ENCODE data around the gene PADI4. TPM values are rescaled to one million over a fixed set of nuclear protein-coding genes. Genes with fewer than 3 reads are reported as not detected.

Gene PADI4
- total RNA-seq, 3 donors from 2014 or later = 0.08 to 0.71 (median 0.66) TPM

DNA sequence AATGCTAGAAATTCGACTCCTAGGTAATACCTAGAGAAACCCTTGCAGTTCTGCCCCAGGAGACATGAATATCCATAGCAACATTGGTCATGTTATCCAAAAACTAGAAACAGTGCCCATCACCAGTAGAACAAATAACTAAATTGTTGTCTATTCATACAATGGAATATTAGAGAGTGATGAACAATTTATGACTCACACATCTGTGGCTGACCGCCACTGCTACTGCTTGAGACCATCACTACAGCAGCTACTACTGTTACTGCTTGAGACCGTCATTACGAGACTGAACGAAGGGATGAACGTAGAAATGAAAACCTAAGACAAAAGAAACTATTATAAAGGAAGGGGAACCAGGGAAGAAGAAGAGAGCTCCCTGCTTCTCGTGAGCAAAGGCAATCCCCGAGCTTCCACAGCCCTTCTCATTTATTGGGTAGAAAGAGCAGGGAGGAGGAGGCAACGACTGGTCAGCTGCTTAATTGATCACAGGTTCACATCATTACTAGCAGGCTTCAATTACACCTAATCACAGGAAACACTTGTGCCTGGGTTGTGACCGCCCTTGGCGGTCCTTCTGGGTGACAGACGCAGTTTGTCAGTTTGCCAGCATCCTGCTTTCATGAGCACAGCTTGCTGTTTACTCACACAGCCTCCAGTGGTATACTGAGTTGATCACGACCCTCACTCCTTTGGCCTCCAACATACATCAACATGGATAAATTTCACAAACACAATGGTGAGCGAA lies 14.1 kb upstream of the PADI4 start:
- Mint-ChIP-seq H3K27me3 (ENCODE audit: low read depth) (peaks cover 15% of the 10 kb centered on the region), H3K36me3 (ENCODE audit: insufficient read depth) (peaks cover 2% of the 10 kb centered on the region), H3K4me1 (ENCODE audit: low read depth) (no peaks in the 10 kb centered on the region), H3K9me3 (peaks cover 1% of the 10 kb centered on the region), H3K4me3 (no peak overlapping the region)
- no peak for ATAC-seq
- no peak for DNase-seq

DNA sequence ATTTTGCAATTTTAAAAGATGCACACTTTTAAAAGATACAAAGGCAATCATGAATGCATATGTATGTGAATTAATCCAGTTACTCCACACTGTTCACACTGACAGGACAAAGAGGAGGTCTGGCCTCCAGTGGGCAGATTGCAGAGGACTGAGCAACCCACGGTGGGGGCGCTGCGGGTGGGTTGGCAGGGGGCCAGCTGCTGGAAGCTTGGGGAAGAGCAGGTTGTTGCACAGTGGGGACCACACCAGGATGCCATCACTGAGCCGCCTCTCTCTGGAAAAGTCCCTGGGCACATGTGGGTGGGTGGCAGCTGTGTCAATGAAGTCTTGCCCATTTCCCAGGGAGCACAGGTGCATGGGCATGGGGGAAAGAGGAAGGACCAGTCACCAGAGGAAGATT lies 12.7 kb upstream of the PADI4 start:
- DNase-seq (no peak), ATAC-seq (no peak)
- Mint-ChIP-seq H3K27me3 (ENCODE audit: low read depth) (peaks cover 16% of the 10 kb centered on the region), H3K4me1 (ENCODE audit: low read depth) (no peaks in the 10 kb centered on the region), H3K9me3 (peaks cover 4% of the 10 kb centered on the region), H3K36me3 (ENCODE audit: insufficient read depth) (peaks cover 2% of the 10 kb centered on the region), H3K4me3 (no peak overlapping the region)

DNA sequence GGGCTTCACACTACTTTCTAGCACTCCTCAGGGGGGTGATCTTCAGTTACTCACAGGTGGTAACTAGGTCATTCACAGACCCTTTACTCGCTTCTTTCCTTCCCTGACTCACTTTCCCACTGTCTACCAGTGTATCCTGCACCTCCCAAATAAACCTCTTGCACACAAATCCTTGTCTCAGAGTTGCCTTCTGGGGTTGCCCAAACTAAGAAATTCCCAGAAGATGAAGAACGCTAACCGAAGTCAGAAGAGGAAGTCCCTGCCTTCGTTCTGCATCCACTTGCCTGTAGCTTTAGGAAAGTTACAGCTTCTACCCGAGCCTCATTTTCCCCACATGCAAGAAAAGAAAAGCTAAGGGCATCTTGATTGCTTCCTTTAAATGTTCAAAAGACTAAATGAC lies 11.9 kb upstream of the PADI4 start:
- ATAC-seq = no peak
- Mint-ChIP-seq H3K27me3 (ENCODE audit: low read depth) (peaks cover 16% of the 10 kb centered on the region), H3K36me3 (ENCODE audit: insufficient read depth) (peaks cover 2% of the 10 kb centered on the region), H3K4me3 (no peak overlapping the region), H3K9me3 (peaks cover 4% of the 10 kb centered on the region), H3K4me1 (ENCODE audit: low read depth) (no peaks in the 10 kb centered on the region)
- no peak for DNase-seq

DNA sequence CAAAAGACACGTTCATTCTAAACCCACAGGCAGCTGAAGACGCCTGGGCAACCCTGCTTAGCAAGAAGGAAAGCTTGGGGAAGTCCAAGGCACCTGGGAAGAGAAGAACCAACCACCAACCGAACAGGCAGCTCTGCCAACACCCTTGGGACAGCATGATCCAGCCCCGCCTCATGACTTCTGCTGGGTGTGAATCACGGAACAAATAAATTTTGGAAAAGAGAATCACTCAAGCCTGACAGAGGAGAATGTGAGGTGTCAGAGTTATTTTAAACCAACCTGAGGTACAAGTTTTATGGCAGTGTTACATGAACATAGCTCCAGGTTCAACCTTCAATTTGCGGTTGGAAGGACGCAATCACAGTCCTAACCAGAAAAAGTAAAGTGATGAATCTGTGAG lies 10.0 kb upstream of the PADI4 start:
- no peaks in the 10 kb centered on the region for H3K4me1 Mint-ChIP-seq (ENCODE audit: low read depth)
- H3K27me3 Mint-ChIP-seq (ENCODE audit: low read depth) = peaks cover 19% of the 10 kb centered on the region
- H3K36me3 Mint-ChIP-seq (ENCODE audit: insufficient read depth) = peaks cover 2% of the 10 kb centered on the region
- peaks cover 15% of the 10 kb centered on the region for H3K9me3 Mint-ChIP-seq
- ATAC-seq = no peak
- DNase-seq = no peak
- H3K4me3 Mint-ChIP-seq = no peak overlapping the region

DNA sequence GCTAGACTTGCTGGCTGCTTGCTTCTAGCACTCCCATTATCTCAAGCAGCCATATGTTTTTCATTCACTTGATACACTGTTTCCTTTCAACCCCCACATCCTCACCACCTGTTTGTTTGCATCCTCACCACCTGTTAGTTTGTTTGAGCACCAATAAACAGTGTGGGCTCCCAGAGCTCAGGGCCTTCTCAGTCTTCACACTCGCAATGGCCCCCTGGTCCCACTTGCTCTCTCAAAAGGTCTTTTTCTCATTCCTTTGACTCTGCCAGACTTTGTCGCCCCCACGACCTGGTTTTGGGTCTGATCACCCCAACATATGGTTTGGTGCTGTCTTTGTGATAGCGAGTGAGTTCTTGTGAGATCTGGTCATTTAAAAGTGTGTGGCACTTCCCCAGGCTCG lies 6.2 kb upstream of the PADI4 start:
- Mint-ChIP-seq H3K36me3 (ENCODE audit: insufficient read depth) (peaks cover 2% of the 10 kb centered on the region), H3K9me3 (peaks cover 15% of the 10 kb centered on the region)

DNA sequence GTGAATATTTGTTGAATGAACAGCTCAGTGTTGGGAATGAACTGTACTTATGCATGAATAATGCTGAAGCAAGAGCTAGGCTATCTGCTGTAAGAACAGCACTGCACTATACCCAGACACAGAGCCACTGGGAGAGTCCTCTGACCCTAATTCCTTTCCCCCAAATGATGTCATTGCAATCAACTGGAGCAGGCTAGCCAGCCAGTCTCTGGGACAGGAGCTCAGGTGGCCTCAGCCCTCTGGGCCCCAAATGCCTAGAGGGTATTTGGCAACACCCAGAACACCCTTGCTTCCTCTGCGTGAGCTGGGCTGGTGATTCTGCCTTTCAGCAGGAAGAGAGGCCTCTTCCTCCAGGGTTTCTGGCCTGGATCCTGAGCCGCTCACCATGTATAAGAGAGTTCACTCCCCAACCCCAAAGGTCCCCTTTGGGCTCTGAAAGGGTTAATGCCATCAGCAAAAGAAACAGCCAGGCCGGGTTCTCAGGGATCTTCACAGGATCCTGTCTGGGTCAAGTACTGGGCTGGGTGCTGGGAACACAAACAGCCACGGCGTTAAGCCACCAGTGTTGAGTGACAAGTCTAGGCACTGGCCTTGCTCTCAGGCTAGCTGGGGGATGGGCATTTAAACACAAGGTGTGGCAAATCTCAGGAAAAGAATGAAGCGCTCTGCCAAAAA lies 3.7 kb upstream of the PADI4 start:
- ATAC-seq (no peak), DNase-seq (no peak)
- peaks cover 17% of the 10 kb centered on the region for H3K27me3 Mint-ChIP-seq (ENCODE audit: low read depth)
- H3K9me3 Mint-ChIP-seq = peaks cover 12% of the 10 kb centered on the region
- no peaks in the 10 kb centered on the region for H3K4me1 Mint-ChIP-seq (ENCODE audit: low read depth)
- H3K36me3 Mint-ChIP-seq (ENCODE audit: insufficient read depth) = no peaks in the 10 kb centered on the region
- H3K4me3 Mint-ChIP-seq = no peak overlapping the region

More for the DNA sequence above, 6.2 kb upstream of the PADI4 start:
- Mint-ChIP-seq H3K27me3 (ENCODE audit: low read depth) (peaks cover 9% of the 10 kb centered on the region), H3K4me3 (no peak overlapping the region), H3K4me1 (ENCODE audit: low read depth) (no peaks in the 10 kb centered on the region)
- ATAC-seq (no peak), DNase-seq (no peak)

DNA sequence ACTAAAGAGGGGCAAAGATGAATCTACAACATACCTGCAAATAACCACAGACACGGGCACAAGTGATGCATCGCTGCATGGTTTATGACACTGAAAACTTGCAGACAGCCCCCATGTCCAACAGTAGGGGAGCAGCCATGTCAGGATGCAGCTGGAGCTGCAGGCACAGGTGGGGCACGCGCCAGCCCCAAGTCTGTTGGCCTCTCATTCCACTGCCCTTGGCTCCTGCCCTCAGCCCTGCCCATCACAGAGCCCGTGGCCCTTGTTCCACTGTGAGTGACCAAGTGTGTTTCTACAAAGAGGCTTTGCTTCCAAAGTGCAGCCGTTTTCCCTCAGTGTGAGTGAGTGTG lies 3.2 kb upstream of the PADI4 start:
- Mint-ChIP-seq H3K4me1 (ENCODE audit: low read depth) (no peaks in the 10 kb centered on the region), H3K9me3 (peaks cover 12% of the 10 kb centered on the region), H3K4me3 (no peak overlapping the region), H3K36me3 (ENCODE audit: insufficient read depth) (no peaks in the 10 kb centered on the region), H3K27me3 (ENCODE audit: low read depth) (peaks cover 22% of the 10 kb centered on the region)
- DNase-seq (no peak), ATAC-seq (no peak)

DNA sequence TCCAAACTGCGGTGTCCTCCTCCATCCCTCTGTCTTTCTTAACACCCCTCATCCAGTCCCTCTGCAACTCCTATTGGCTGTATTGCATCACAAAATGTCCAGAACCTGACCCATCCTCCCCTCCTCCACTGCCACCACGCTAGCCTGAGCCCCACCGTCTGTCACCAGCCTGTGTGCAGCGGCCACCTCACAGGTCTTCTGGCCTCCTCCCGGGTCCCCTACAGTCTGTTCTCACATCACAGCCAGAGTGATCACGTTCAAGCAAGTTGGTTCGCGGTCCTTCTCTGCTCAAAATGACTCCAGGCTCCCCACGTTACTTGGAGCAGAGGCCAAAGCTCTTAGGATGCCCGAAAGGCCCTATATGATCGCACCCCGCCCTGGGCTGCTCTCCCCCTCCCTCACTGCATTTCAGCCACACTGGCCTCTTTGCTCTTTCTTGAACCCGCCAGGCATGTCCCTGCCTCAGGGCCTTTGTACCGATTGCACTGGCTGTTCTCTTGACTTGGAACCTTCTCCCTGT lies 2.4 kb upstream of the PADI4 start:
- DNase-seq (no peak), ATAC-seq (no peak)
- H3K36me3 Mint-ChIP-seq (ENCODE audit: insufficient read depth) = no peaks in the 10 kb centered on the region
- no peaks in the 10 kb centered on the region for H3K4me1 Mint-ChIP-seq (ENCODE audit: low read depth)
- peaks cover 12% of the 10 kb centered on the region for H3K9me3 Mint-ChIP-seq
- peaks cover 28% of the 10 kb centered on the region for H3K27me3 Mint-ChIP-seq (ENCODE audit: low read depth)
- H3K4me3 Mint-ChIP-seq = no peak overlapping the region

DNA sequence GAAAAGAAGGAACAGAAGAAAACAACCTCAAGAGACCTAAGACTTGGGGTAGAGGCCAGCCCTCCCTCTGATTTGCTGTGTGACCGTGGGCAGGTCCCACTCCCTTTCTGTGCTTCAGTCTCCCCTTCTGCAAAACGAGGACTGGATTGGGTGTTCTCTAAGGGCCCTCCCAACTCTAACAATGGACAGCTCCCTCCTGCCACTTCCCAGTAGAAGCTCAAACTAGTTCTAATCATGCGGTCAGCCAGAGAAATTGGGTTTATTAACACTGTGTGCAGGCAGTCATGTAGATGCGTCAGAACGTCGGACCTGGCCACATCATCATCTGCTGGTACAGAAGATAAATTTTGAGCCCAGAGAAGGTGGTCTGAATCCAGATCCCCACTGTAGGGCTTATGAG lies 1.6 kb upstream of the PADI4 start:
- ATAC-seq (no peak), DNase-seq (no peak)
- H3K9me3 Mint-ChIP-seq = peaks cover 12% of the 10 kb centered on the region
- H3K4me3 Mint-ChIP-seq = no peak overlapping the region
- H3K27me3 Mint-ChIP-seq (ENCODE audit: low read depth) = peaks cover 28% of the 10 kb centered on the region
- no peaks in the 10 kb centered on the region for H3K36me3 Mint-ChIP-seq (ENCODE audit: insufficient read depth)
- H3K4me1 Mint-ChIP-seq (ENCODE audit: low read depth) = no peaks in the 10 kb centered on the region

DNA sequence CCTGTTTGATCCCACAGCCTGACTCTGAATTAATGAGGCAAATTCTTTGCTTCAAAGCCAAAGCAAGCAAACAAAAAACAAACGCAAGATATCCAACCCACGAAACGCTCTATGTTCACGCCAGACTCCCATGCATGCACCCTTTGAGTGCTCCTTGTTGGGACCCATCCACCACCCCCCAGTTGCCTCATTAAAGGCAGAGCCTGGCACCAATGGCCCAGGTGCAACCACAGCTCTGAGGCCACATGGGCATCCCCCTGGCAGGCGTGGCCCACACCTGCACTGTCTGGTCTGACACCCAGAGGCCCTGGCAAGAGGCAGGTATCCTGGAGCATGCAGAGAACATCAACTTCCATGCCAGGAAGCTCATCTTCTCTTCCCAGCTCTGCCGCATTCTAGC lies 1.1 kb upstream of the PADI4 start:
- no peaks in the 10 kb centered on the region for H3K4me1 Mint-ChIP-seq (ENCODE audit: low read depth)
- ATAC-seq (no peak), DNase-seq (no peak)
- H3K4me3 Mint-ChIP-seq = no peak overlapping the region
- H3K9me3 Mint-ChIP-seq = peaks cover 8% of the 10 kb centered on the region
- peaks cover 28% of the 10 kb centered on the region for H3K27me3 Mint-ChIP-seq (ENCODE audit: low read depth)
- H3K36me3 Mint-ChIP-seq (ENCODE audit: insufficient read depth) = no peaks in the 10 kb centered on the region

DNA sequence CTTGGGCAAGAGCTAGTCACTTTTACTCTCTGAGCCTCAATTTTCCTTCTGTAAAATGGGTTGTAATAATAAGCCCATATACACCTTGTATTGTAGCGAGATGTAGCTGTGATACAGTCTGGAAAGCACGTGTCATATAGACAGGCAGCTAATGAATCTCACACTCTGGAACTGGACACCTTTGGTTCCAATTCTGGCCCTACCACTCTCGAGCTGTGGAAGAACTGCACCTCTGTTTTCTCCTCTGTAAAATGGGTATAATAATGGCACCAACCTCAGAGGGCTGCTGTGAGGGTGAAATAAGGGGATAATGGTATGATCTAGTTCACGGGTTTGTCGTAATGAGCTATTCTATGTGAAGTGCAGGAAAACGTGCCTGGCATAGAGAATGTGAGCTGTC lies 668 bp upstream of the PADI4 start:
- peaks cover 4% of the 10 kb centered on the region for H3K9me3 Mint-ChIP-seq
- no peaks in the 10 kb centered on the region for H3K36me3 Mint-ChIP-seq (ENCODE audit: insufficient read depth)
- peaks cover 3% of the 10 kb centered on the region for H3K4me1 Mint-ChIP-seq (ENCODE audit: low read depth)

DNA sequence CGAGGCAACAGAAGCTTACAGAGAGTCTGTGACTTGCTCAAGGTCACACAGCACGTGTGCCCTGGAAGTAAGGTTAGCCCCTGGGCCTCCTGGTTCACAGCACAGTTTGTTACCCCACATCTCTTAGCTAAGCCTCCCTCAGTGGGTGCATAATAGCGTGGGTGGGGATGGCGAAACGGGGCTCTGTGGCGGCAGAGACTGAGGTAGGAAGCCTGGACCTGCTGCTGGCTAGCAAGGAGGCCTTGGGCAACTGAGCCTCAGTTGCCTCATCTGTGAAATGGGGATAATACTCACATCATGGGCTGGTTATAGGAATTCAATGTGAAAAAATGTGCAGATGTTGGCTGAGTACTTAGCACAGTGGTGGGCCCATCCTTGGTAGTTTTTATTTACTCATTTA lies 596 bp downstream of the PADI4 start:
- Mint-ChIP-seq H3K4me3 (no peak overlapping the region), H3K9me3 (no peaks in the 10 kb centered on the region), H3K4me1 (ENCODE audit: low read depth) (peaks cover 6% of the 10 kb centered on the region), H3K27me3 (ENCODE audit: low read depth) (peaks cover 30% of the 10 kb centered on the region), H3K36me3 (ENCODE audit: insufficient read depth) (no peaks in the 10 kb centered on the region)
- no peak for ATAC-seq
- no peak for DNase-seq

More for the DNA sequence above, 668 bp upstream of the PADI4 start:
- Mint-ChIP-seq H3K27me3 (ENCODE audit: low read depth) (peaks cover 29% of the 10 kb centered on the region), H3K4me3 (no peak overlapping the region)
- no peak for ATAC-seq
- no peak for DNase-seq

DNA sequence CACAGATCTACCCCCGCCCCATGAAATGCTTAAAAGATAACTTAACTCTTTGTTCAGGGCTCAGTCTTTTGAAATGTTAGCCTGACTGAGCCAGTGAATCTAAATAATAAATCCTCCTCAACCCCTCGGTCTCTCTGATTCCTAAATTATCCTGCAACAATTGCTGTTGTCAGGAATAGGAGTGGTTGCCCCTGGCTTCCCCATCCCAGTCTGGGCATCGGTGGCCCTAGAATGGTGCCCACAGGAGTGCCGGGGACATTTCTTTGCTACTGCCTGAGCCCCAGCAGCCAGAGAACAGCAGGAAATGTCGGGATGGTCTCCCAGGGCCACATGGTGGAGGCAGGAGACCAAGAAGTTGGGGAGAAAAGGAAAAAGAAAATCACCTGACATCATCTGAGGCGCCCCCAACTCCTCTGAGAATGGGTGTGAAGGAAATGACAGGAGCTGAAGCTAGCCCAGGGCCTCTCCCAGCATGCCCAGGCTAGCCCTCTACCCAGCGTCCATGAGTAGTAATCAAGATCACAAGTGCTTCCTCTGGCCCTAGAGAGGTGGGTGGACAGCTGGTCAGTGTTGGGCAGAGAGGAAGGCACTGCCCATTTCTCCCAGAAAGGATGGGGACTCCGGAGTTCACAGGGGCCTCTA lies 1.6 kb downstream of the PADI4 start:
- no peak for ATAC-seq
- peaks cover 6% of the 10 kb centered on the region for H3K4me1 Mint-ChIP-seq (ENCODE audit: low read depth)
- no peak overlapping the region for H3K4me3 Mint-ChIP-seq
- H3K27me3 Mint-ChIP-seq (ENCODE audit: low read depth) = peaks cover 30% of the 10 kb centered on the region
- DNase-seq = no peak
- no peaks in the 10 kb centered on the region for H3K9me3 Mint-ChIP-seq
- H3K36me3 Mint-ChIP-seq (ENCODE audit: insufficient read depth) = no peaks in the 10 kb centered on the region

DNA sequence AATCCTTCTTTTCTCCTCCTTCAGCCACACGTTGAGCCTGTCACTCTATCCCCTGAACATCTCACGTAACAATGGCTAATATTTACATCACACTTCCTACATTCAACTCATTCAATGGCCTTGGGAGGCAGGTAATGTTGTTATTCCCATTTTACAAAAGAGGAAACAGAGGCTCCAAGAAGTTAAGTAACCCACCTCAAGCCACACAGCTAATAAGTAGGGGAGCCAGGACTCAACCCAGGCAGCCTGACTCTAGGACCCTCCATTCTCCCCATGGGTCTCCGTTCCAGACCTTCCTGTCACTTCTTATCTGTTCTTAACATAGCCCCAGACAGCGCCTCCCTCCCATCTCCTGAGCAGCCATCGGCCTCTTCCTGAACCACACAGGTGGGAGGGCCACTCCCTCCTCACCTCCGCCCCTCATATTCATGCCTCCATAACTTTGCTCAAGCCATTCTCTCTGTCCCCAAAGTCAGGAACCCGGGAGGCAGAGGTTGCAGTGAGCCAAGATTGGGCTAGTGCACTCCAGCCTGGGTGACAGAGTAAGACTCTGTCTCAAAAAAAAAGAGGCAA lies 2.2 kb downstream of the PADI4 start:
- Mint-ChIP-seq H3K36me3 (ENCODE audit: insufficient read depth) (no peaks in the 10 kb centered on the region), H3K9me3 (no peaks in the 10 kb centered on the region), H3K27me3 (ENCODE audit: low read depth) (peaks cover 30% of the 10 kb centered on the region), H3K4me3 (no peak overlapping the region), H3K4me1 (ENCODE audit: low read depth) (peaks cover 6% of the 10 kb centered on the region)
- ATAC-seq (no peak), DNase-seq (no peak)
